WTC11 (cell line): ENCODE results near the gene RABGGTA.

ENCODE experiments used
- ATF1 ChIP-seq: sonication (generic); formaldehyde crosslinking; IDR thresholded peaks from 2 replicates; pipeline ENCODE4 v1.8.1; 2023; ENCODE audit warnings: mild to moderate bottlenecking, moderate library complexity, missing genetic modification reagents
- ETV6 ChIP-seq: sonication (generic); formaldehyde crosslinking; IDR thresholded peaks from 2 replicates; pipeline ENCODE4 v1.8.1; 2022; ENCODE audit warnings: mild to moderate bottlenecking, missing genetic modification reagents
- NFYB ChIP-seq: sonication (generic); formaldehyde crosslinking; conservative IDR thresholded peaks from 2 replicates; pipeline ENCODE4 v1.8.0; 2022; ENCODE audit warnings: low read depth, missing genetic modification reagents
- NR3C1 ChIP-seq: sonication (generic); formaldehyde crosslinking; conservative IDR thresholded peaks from 2 replicates; pipeline ENCODE4 v1.8.1; 2023; ENCODE audit warnings: low read depth, mild to moderate bottlenecking, missing genetic modification reagents
- SMAD3 ChIP-seq: sonication (generic); formaldehyde crosslinking; IDR thresholded peaks from 2 replicates; pipeline ENCODE4 v1.8.0; 2022; ENCODE audit warnings: missing genetic modification reagents, mild to moderate bottlenecking, borderline replicate concordance
- SP1 ChIP-seq: sonication (generic); formaldehyde crosslinking; conservative IDR thresholded peaks from 2 replicates; pipeline ENCODE4 v1.8.1; 2022; ENCODE audit warnings: missing genetic modification reagents
- TP53 ChIP-seq: sonication (generic); formaldehyde crosslinking; IDR thresholded peaks from 2 replicates; pipeline ENCODE4 v1.8.1; 2023; ENCODE audit warnings: mild to moderate bottlenecking, missing genetic modification reagents
- ZNF121 ChIP-seq: sonication (generic); formaldehyde crosslinking; IDR thresholded peaks from 2 replicates; pipeline ENCODE4 v1.8.0; 2023; ENCODE audit warnings: missing genetic modification reagents
- TF ChIP-seq, protein P1 (sequence below): sonication (generic); formaldehyde crosslinking; IDR thresholded peaks from 2 replicates; pipeline ENCODE4 v1.8.1; 2023; ENCODE audit warnings: mild to moderate bottlenecking, missing genetic modification reagents, borderline replicate concordance
- TF ChIP-seq, protein P2 (sequence below): fragments of 200-600 bp; IDR thresholded peaks from 2 replicates; pipeline ENCODE4 v1.8.0; 2022; ENCODE audit warnings: antibody characterized with exemption
- TF ChIP-seq, protein P3 (sequence below): sonication (generic); formaldehyde crosslinking; IDR thresholded peaks from 2 replicates; pipeline ENCODE4 v1.8.1; 2023; ENCODE audit warnings: mild to moderate bottlenecking, moderate library complexity, missing genetic modification reagents
- TF ChIP-seq, protein P4 (sequence below): sonication (generic); formaldehyde crosslinking; IDR thresholded peaks from 2 replicates; pipeline ENCODE4 v1.8.1; 2022; ENCODE audit warnings: low read depth, missing genetic modification reagents, borderline replicate concordance
- TF ChIP-seq, protein P5 (sequence below): sonication (generic); formaldehyde crosslinking; IDR thresholded peaks from 2 replicates; pipeline ENCODE4 v1.8.1; 2022; ENCODE audit warnings: mild to moderate bottlenecking, moderate library complexity, missing genetic modification reagents
- TF ChIP-seq, protein P6 (sequence below): sonication (generic); formaldehyde crosslinking; IDR thresholded peaks from 2 replicates; pipeline ENCODE4 v1.8.1; 2023; ENCODE audit warnings: mild to moderate bottlenecking, missing genetic modification reagents

DNA sequence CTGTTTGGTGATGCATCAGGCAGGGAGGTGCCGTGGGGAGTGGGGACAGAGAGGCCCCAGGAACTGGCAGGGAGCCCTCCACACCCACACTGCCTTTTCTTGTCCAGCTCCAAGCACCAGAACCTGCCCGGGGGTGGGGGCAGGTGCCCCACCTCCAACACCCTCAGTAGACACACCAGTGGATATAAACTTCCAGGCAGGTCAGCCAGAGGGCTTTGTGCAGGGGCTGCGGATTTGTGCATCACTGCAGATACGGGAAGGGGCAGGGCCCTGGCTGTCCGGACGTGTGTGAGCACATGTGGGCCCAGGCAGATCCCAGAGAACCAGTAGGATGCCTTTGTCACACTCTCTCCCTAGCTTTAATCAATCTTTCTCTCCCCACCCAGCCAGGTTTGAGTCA is 7.1 kb downstream of the RABGGTA start:
- TF ChIP-seq, protein P1, sequence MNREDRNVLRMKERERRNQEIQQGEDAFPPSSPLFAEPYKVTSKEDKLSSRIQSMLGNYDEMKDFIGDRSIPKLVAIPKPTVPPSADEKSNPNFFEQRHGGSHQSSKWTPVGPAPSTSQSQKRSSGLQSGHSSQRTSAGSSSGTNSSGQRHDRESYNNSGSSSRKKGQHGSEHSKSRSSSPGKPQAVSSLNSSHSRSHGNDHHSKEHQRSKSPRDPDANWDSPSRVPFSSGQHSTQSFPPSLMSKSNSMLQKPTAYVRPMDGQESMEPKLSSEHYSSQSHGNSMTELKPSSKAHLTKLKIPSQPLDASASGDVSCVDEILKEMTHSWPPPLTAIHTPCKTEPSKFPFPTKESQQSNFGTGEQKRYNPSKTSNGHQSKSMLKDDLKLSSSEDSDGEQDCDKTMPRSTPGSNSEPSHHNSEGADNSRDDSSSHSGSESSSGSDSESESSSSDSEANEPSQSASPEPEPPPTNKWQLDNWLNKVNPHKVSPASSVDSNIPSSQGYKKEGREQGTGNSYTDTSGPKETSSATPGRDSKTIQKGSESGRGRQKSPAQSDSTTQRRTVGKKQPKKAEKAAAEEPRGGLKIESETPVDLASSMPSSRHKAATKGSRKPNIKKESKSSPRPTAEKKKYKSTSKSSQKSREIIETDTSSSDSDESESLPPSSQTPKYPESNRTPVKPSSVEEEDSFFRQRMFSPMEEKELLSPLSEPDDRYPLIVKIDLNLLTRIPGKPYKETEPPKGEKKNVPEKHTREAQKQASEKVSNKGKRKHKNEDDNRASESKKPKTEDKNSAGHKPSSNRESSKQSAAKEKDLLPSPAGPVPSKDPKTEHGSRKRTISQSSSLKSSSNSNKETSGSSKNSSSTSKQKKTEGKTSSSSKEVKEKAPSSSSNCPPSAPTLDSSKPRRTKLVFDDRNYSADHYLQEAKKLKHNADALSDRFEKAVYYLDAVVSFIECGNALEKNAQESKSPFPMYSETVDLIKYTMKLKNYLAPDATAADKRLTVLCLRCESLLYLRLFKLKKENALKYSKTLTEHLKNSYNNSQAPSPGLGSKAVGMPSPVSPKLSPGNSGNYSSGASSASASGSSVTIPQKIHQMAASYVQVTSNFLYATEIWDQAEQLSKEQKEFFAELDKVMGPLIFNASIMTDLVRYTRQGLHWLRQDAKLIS: no peak
- no peak for TF ChIP-seq ATF1 (CRISPR knock-in tag)
- no peak for TF ChIP-seq SMAD3
- TF ChIP-seq SP1: no peak
- TF ChIP-seq, protein P2, sequence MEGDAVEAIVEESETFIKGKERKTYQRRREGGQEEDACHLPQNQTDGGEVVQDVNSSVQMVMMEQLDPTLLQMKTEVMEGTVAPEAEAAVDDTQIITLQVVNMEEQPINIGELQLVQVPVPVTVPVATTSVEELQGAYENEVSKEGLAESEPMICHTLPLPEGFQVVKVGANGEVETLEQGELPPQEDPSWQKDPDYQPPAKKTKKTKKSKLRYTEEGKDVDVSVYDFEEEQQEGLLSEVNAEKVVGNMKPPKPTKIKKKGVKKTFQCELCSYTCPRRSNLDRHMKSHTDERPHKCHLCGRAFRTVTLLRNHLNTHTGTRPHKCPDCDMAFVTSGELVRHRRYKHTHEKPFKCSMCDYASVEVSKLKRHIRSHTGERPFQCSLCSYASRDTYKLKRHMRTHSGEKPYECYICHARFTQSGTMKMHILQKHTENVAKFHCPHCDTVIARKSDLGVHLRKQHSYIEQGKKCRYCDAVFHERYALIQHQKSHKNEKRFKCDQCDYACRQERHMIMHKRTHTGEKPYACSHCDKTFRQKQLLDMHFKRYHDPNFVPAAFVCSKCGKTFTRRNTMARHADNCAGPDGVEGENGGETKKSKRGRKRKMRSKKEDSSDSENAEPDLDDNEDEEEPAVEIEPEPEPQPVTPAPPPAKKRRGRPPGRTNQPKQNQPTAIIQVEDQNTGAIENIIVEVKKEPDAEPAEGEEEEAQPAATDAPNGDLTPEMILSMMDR: no peak
- TF ChIP-seq, protein P3, sequence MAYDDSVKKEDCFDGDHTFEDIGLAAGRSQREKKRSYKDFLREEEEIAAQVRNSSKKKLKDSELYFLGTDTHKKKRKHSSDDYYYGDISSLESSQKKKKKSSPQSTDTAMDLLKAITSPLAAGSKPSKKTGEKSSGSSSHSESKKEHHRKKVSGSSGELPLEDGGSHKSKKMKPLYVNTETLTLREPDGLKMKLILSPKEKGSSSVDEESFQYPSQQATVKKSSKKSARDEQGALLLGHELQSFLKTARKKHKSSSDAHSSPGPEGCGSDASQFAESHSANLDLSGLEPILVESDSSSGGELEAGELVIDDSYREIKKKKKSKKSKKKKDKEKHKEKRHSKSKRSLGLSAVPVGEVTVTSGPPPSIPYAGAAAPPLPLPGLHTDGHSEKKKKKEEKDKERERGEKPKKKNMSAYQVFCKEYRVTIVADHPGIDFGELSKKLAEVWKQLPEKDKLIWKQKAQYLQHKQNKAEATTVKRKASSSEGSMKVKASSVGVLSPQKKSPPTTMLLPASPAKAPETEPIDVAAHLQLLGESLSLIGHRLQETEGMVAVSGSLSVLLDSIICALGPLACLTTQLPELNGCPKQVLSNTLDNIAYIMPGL (CRISPR knock-in tag): no peak
- TF ChIP-seq ETV6 (CRISPR knock-in tag): no peak
- TF ChIP-seq NR3C1: no peak
- TF ChIP-seq TP53: no peak
- TF ChIP-seq, protein P4, sequence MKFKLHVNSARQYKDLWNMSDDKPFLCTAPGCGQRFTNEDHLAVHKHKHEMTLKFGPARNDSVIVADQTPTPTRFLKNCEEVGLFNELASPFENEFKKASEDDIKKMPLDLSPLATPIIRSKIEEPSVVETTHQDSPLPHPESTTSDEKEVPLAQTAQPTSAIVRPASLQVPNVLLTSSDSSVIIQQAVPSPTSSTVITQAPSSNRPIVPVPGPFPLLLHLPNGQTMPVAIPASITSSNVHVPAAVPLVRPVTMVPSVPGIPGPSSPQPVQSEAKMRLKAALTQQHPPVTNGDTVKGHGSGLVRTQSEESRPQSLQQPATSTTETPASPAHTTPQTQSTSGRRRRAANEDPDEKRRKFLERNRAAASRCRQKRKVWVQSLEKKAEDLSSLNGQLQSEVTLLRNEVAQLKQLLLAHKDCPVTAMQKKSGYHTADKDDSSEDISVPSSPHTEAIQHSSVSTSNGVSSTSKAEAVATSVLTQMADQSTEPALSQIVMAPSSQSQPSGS: no peak
- no peak for TF ChIP-seq ZNF121 (CRISPR knock-in tag)
- TF ChIP-seq, protein P5, sequence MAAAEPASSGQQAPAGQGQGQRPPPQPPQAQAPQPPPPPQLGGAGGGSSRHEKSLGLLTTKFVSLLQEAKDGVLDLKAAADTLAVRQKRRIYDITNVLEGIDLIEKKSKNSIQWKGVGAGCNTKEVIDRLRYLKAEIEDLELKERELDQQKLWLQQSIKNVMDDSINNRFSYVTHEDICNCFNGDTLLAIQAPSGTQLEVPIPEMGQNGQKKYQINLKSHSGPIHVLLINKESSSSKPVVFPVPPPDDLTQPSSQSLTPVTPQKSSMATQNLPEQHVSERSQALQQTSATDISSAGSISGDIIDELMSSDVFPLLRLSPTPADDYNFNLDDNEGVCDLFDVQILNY: no peak
- TF ChIP-seq NFYB (CRISPR knock-in tag): no peak
- TF ChIP-seq, protein P6, sequence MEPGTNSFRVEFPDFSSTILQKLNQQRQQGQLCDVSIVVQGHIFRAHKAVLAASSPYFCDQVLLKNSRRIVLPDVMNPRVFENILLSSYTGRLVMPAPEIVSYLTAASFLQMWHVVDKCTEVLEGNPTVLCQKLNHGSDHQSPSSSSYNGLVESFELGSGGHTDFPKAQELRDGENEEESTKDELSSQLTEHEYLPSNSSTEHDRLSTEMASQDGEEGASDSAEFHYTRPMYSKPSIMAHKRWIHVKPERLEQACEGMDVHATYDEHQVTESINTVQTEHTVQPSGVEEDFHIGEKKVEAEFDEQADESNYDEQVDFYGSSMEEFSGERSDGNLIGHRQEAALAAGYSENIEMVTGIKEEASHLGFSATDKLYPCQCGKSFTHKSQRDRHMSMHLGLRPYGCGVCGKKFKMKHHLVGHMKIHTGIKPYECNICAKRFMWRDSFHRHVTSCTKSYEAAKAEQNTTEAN: no peak
